Stimulated activated CD4-positive, alpha-beta T cell treated with anti-CD3 and anti-CD28 coated beads, Interleukin-1b, Interleukin-23, amount 100 ng/mL, for 24 hours (primary cell): ENCODE results near the gene LMAN2.

Experiments used
- DNase-seq, 4 experiments: peaks; one replicate each; pipeline ENCODE4 v3.0.0-alpha.2; 2020; ENCODE audit warnings: low read depth in 4 of 4, low spot score in 1 of 4

LMAN2 gene

DNA sequence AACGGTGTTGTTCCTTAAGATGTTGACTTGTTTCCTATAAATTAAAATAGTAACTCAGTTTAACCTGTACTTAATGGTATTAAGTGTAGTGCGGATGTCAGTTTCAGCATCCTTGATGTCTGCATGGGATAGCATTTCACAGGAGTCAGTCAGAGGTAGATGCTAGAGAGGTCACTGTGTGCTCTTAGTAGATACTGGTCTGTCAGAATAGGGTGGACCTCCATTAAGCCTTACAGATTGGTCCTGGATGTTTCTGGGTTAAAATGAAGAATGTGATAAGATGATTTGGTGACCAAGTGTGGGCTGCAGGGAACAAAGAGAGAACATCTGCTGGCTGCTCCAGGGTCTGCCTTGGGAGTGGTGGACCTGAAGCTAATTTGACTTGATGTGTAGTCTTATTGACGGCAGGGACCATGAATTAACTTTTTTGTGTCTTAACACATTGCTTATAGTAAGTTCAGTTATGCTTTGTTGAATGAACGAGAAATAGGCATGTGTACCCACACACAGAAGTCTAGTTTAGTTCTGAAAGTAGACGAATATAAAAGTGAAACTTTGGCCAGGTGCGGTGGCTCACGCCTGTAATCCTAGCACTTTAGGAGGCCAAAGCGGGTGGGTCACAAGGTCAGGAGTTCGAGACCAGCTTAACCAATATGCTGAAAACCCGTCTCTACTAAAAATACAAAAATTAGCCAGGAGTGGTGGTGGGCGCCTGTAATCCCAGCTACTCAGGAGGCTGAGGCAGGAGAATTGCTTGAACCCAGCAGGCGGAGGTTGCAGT is 60.5 kb downstream of the LMAN2 start:
- DNase-seq, result no peak

DNA sequence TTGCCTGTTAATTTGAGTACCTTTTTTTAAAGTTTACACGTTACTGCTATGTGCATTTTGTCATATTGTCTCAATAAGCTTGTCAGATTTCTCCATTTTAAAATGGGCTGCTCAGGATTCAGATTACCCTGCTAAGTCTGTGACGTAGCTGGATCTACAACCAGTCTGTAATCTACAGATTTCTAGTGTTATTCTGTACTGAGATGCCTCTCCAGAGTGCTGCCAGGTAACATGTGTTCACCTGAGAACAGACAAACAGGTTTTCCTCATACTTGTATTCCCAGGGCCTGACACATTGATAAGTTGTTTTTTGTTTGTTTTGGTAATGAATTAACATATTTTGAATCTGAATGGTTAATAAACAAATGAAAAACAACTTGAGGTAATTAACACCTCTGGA is 63.3 kb downstream of the LMAN2 start:
- DNase-seq, result no peak
